HepG2 (cell line): Measurements from ENCODE around the gene SFRP2. TPM values are rescaled to one million over a fixed set of nuclear protein-coding genes. Genes with fewer than 3 reads are reported as not detected.

Source experiments
- ATAC-seq: fragments of 200-7000 bp; cut with Tn5 transposase; 3 replicates; pipeline ENCODE4 v1.9.1; 2020; ENCODE audit warnings: mild to moderate bottlenecking, moderate library complexity
- BruUV-seq: library from RNA; stranded (reverse); fragments of 400-500 nt; replicated peaks from 2 replicates; lab custom pipeline; 2021; lab: Mats Ljungman, UMichigan
- CTCF ChIA-PET: fragments of 300-600 bp; formaldehyde crosslinking; extraction: SDS; loops from one replicate; lab custom pipeline; 2021; ENCODE audit warnings: low total read pairs, inconsistent platforms, low intra/inter-chr PET ratio; lab: Yijun Ruan, JAX
- POLR2A ChIA-PET: fragments of 350-600 bp; sonication (Branson Sonifier 250); formaldehyde crosslinking; loops from one replicate; lab custom pipeline; 2020; ENCODE audit warnings: antibody characterized with exemption, inconsistent platforms; lab: Yijun Ruan, JAX
- DNase-seq: peaks from one replicate; pipeline ENCODE4 v3.0.0-alpha.2; 2015; ENCODE audit warnings: low spot score
- FAIRE-seq: peaks from 3 replicates; lab custom pipeline; 2011; peaks lifted over from hg19 to GRCh38; lab: Jason Lieb, UNC
- H2AFZ ChIP-seq: one replicate; pipeline ENCODE4 v1.6.1; 2011; ENCODE audit warnings: low read length, inconsistent platforms
- H3K27ac ChIP-seq: fragments of 300-600 bp; 3 replicates; pipeline ENCODE4 v1.8.0; 2011; ENCODE audit warnings: mixed run types, mild to moderate bottlenecking, mixed read lengths, low read length, inconsistent platforms; ENCODE audit not compliant: insufficient read depth; ENCODE audit errors: extremely low read length
- H3K27me3 ChIP-seq, 2 experiments: fragments of 200-600 bp in 1 of 2; 2 replicates in 1 of 2; 3 replicates in 1 of 2; pipeline versions ENCODE4 v1.6.0 to v1.8.0; 2011; ENCODE audit warnings: low read length in 2 of 2, mild to moderate bottlenecking in 2 of 2, moderate library complexity in 2 of 2, inconsistent platforms in 1 of 2; ENCODE audit not compliant: insufficient read depth in 2 of 2, control insufficient read depth in 1 of 2
- H3K36me3 ChIP-seq, 2 experiments: fragments of 200-600 bp in 1 of 2; replicated peaks in 1 of 2; 2 replicates in 1 of 2; 3 replicates in 1 of 2; pipeline versions ENCODE4 v1.5.1 to v1.8.0; 2011; ENCODE audit warnings: low read length in 2 of 2, inconsistent platforms in 1 of 2; ENCODE audit not compliant: insufficient read depth in 2 of 2, control insufficient read depth in 1 of 2
- H3K4me1 ChIP-seq: 2 replicates; pipeline ENCODE4 v1.5.1; 2012; ENCODE audit warnings: low read length, inconsistent platforms; ENCODE audit not compliant: insufficient read depth
- H3K4me2 ChIP-seq: 2 replicates; pipeline ENCODE4 v1.6.0; 2011; ENCODE audit warnings: low read depth, low read length, inconsistent platforms
- H3K4me3 ChIP-seq, 3 experiments: fragments of 200-600 bp in 1 of 3; sonication (generic), shearing (Covaris generic) in 1 of 3; replicated peaks in 1 of 3; 2 replicates each; pipeline ENCODE4 v1.5.1; 2011 to 2016; ENCODE audit warnings: low read length in 3 of 3, inconsistent platforms in 2 of 3, low read depth in 2 of 3, mild to moderate bottlenecking in 2 of 3, control low read depth in 1 of 3, mixed read lengths in 1 of 3; ENCODE audit not compliant: insufficient read depth in 1 of 3
- H3K79me2 ChIP-seq: one replicate; pipeline ENCODE4 v1.6.1; 2011; ENCODE audit warnings: low read length, inconsistent platforms; ENCODE audit not compliant: insufficient read depth
- H3K9ac ChIP-seq: 2 replicates; pipeline ENCODE4 v1.6.0; 2011; ENCODE audit warnings: mild to moderate bottlenecking, low read depth, low read length, inconsistent platforms; ENCODE audit not compliant: insufficient read depth
- H3K9me3 ChIP-seq: 2 replicates; pipeline ENCODE4 v1.5.1; 2012; ENCODE audit warnings: mild to moderate bottlenecking, low read length
- H4K20me1 ChIP-seq: 2 replicates; pipeline ENCODE4 v1.6.0; 2011; ENCODE audit warnings: inconsistent platforms, mild to moderate bottlenecking, low read length, moderate library complexity; ENCODE audit not compliant: insufficient read depth
- AHDC1 ChIP-seq: sonication (generic); formaldehyde crosslinking; IDR thresholded peaks from 2 replicates; pipeline ENCODE4 v1.5.1; 2020; ENCODE audit warnings: mild to moderate bottlenecking, missing genetic modification reagents, borderline replicate concordance
- CBX2 ChIP-seq, 2 experiments: fragments of 200-600 bp in 1 of 2; sonication (generic); formaldehyde crosslinking in 1 of 2; IDR thresholded peaks; 2 replicates each; pipeline versions ENCODE4 v1.7.0 to v1.8.1; 2018 to 2022; ENCODE audit warnings: low read depth in 2 of 2, low read length in 1 of 2, mild to moderate bottlenecking in 1 of 2, missing genetic modification reagents in 1 of 2
- CENPT ChIP-seq: sonication (generic); formaldehyde crosslinking; IDR thresholded peaks from 2 replicates; pipeline ENCODE4 v1.8.0; 2022; ENCODE audit warnings: low read depth, mild to moderate bottlenecking, moderate library complexity, missing genetic modification reagents
- KAT7 ChIP-seq: IDR thresholded peaks from 2 replicates; pipeline ENCODE4 v1.6.1; 2018; ENCODE audit warnings: borderline replicate concordance, missing compliant biosample characterization
- POGZ ChIP-seq: sonication (generic); formaldehyde crosslinking; IDR thresholded peaks from 2 replicates; pipeline ENCODE4 v1.4.0; 2020; ENCODE audit warnings: mild to moderate bottlenecking, missing genetic modification reagents
- ZBED4 ChIP-seq: sonication (generic); formaldehyde crosslinking; IDR thresholded peaks from 2 replicates; pipeline ENCODE4 v1.4.0; 2020; ENCODE audit warnings: missing genetic modification reagents, borderline replicate concordance
- ZNF18 ChIP-seq: sonication (generic); formaldehyde crosslinking; IDR thresholded peaks from 2 replicates; pipeline ENCODE4 v1.8.0; 2022; ENCODE audit warnings: mild to moderate bottlenecking, missing genetic modification reagents; ENCODE audit not compliant: insufficient replicate concordance
- ZNF782 ChIP-seq: sonication (generic); formaldehyde crosslinking; IDR thresholded peaks from 2 replicates; pipeline ENCODE4 v1.4.0; 2020; ENCODE audit warnings: missing genetic modification reagents, mild to moderate bottlenecking, borderline replicate concordance
- ZNF850 ChIP-seq: sonication (generic); formaldehyde crosslinking; conservative IDR thresholded peaks from 2 replicates; pipeline ENCODE4 v1.9.0; 2021; ENCODE audit warnings: mild to moderate bottlenecking, missing genetic modification reagents
- ZSCAN9 ChIP-seq: IDR thresholded peaks from 2 replicates; pipeline ENCODE4 v1.6.1; 2016; ENCODE audit warnings: borderline replicate concordance
- WGBS: methylation state at CpG from one replicate; pipeline ENCODE4 v1.1.6; 2017; ENCODE audit warnings: low lambda C conversion rate; 5-methylcytosine and 5-hydroxymethylcytosine counted together
- in situ Hi-C: cut with HindIII; loops from 2 replicates; pipeline ENCODE4 v1.10.0; 2017; ENCODE audit warnings: low pct_unique_long_range_greater_than_20kb; ENCODE audit not compliant: extremely low pct_ligation_motif_present
- intact Hi-C: fragments of 100-400 bp; cut with micrococcal nuclease; formaldehyde crosslinking; loops from one replicate; pipeline ENCODE4 v1.10.0; 2022; ENCODE audit not compliant: unreplicated experiment
- polyA plus RNA-seq, 8 experiments: library from polyadenylated mRNA; depleted of rRNA in 3 of 8; stranded (reverse) in 7 of 8; unstranded in 1 of 8; fragments of >200 nt; fragmentation: Illumina TruSeq in 4 of 8; extraction: Trizol in 4 of 8; gene quantifications; 2 replicates each; pipeline versions ENCODE4 v1.2.1 to v1.2.3, GENCODE V29; 2011 to 2016; ENCODE audit warnings: low read depth in 4 of 8, missing spikeins in 1 of 8, mixed read lengths in 1 of 8; ENCODE audit not compliant: insufficient read depth in 1 of 8
- total RNA-seq, 5 experiments: library from RNA; depleted of rRNA; stranded (reverse); fragments of >200 nt; fragmentation: Illumina TruSeq; extraction: Trizol; gene quantifications; 2 replicates each; pipeline ENCODE4 v1.2.3, GENCODE V29; 2016; ENCODE audit warnings: low read depth in 1 of 5

SFRP2 gene
- total and polyA plus RNA-seq, 2 of the 13 experiments (the other 11 are each of a cell fraction or from before 2014, with no cell fraction given), result not detected

- WGBS, result 0% methylated on average over 3 of the region's 3 CpGs
- no peaks in the 10 kb centered on the region for H3K4me1 ChIP-seq
- no peaks in the 10 kb centered on the region for H3K79me2 ChIP-seq
- H4K20me1 ChIP-seq, result no peaks in the 10 kb centered on the region
- in situ Hi-C loops (no loop called here), intact Hi-C loops (no loop called here)
- H2AFZ ChIP-seq, result no peak overlapping the region
- no peaks in the 10 kb centered on the region for H3K9me3 ChIP-seq
- H3K4me2 ChIP-seq, result no peak overlapping the region
- BruUV-seq, result no TSS peak
- no peak for FAIRE-seq
- no peaks in the 10 kb centered on the region for H3K36me3 ChIP-seq
- H3K4me3 ChIP-seq, result no peak overlapping the region
- H3K27ac ChIP-seq, result no peak overlapping the region
- no peak for ATAC-seq
- DNase-seq, result no peak
- CTCF ChIA-PET, result no interaction called here
- H3K9ac ChIP-seq, result no peak overlapping the region
- POLR2A ChIA-PET, result no interaction called here
- no peaks in the 10 kb centered on the region for H3K27me3 ChIP-seq
- no peak for TF ChIP-seq CBX2 (IDR thresholded peaks at IDR 0.05; ENCODE audit: low read depth, low read length)
- no peak for TF ChIP-seq CBX2 (CRISPR knock-in tag; IDR thresholded peaks at IDR 0.05; ENCODE audit: low read depth)
- TF ChIP-seq CENPT, result no peak
- no peak for TF ChIP-seq ZNF18 (CRISPR knock-in tag)
- TF ChIP-seq AHDC1 (CRISPR knock-in tag), result no peak
- no peak for TF ChIP-seq ZNF782 (CRISPR knock-in tag)
- TF ChIP-seq KAT7, result no peak
- no peak for TF ChIP-seq ZNF850 (CRISPR knock-in tag)
- no peak for TF ChIP-seq POGZ
- no peak for TF ChIP-seq ZSCAN9 (CRISPR knock-in tag)
- no peak for TF ChIP-seq ZBED4 (CRISPR knock-in tag)
Measured at GRCh38 chr4:153798420-153798819, 9.5 kb upstream of the SFRP2 start.
